Esophagus squamous epithelium (tissue), 5 donors: ENCODE data around the gene OR52B6. TPM values are rescaled to one million over a fixed set of nuclear protein-coding genes. Genes with fewer than 3 reads are reported as not detected.

Experiments
- DNase-seq: peaks from one replicate; lab custom pipeline; 2025; lab: John Stamatoyannopoulos, UW
- H3K27ac ChIP-seq, 4 donors: fragments of 200-600 bp; sonication (generic); one replicate each; pipeline ENCODE4 v1.5.1; 2016 to 2019; ENCODE audit warnings: mild to moderate bottlenecking in 1 of 4
- H3K27me3 ChIP-seq, 4 donors: fragments of 200-600 bp; sonication (generic); 1 replicate in 3 of 4; 2 replicates in 1 of 4; pipeline versions ENCODE4 v1.5.1 to v1.6.0; 2017 to 2021; ENCODE audit warnings: antibody characterized with exemption in 1 of 4
- H3K36me3 ChIP-seq, 3 donors: fragments of 200-600 bp; sonication (generic); one replicate each; pipeline ENCODE4 v1.5.1; 2016 to 2019
- H3K4me1 ChIP-seq, 3 donors: fragments of 200-600 bp; sonication (generic); one replicate each; pipeline ENCODE4 v1.5.1; 2017 to 2019
- H3K4me3 ChIP-seq, 4 donors: fragments of 200-600 bp; sonication (generic); 1 replicate in 3 of 4; 2 replicates in 1 of 4; pipeline ENCODE4 v1.5.1; 2016 to 2019; ENCODE audit warnings: mild to moderate bottlenecking in 2 of 4, moderate library complexity in 1 of 4
- H3K9me3 ChIP-seq, 3 donors: fragments of 200-600 bp; sonication (generic); one replicate each; pipeline ENCODE4 v1.5.1; 2016 to 2019
- POLR2A ChIP-seq, 4 donors: fragments of 450-650 bp; IDR thresholded peaks; one replicate each; pipeline ENCODE4 v1.6.1; 2017; ENCODE audit warnings: antibody characterized with exemption in 4 of 4, mild to moderate bottlenecking in 4 of 4, moderate library complexity in 3 of 4
- WGBS, 2 donors: methylation state at CpG; one replicate each; pipeline ENCODE4 v1.1.5; 2018; 5-methylcytosine and 5-hydroxymethylcytosine counted together
- intact Hi-C: fragments of 100-400 bp; cut with DNase I; formaldehyde crosslinking; loops from one replicate; pipeline ENCODE4 v1.15.0; 2022
- total RNA-seq, 4 donors: library from RNA; depleted of rRNA; stranded (reverse); fragments of >200 nt; gene quantifications; one replicate each; pipeline ENCODE4 v1.1.0, GENCODE V29; 2016
- TF ChIP-seq, protein P1 (sequence below), 6 experiments: fragments of 450-650 bp in 4 of 6; fragments of 200-600 bp in 2 of 6; sonication (generic) in 2 of 6; IDR thresholded peaks; one replicate each; pipeline ENCODE4 v1.5.1; 2016 to 2019; ENCODE audit warnings: antibody characterized with exemption in 6 of 6, mild to moderate bottlenecking in 4 of 6, moderate library complexity in 4 of 6
- donor health status: DM: yes; HTN: yes; CAD: no.

Gene OR52B6
- total RNA-seq, 4 donors from 2014 or later: not detected

DNA sequence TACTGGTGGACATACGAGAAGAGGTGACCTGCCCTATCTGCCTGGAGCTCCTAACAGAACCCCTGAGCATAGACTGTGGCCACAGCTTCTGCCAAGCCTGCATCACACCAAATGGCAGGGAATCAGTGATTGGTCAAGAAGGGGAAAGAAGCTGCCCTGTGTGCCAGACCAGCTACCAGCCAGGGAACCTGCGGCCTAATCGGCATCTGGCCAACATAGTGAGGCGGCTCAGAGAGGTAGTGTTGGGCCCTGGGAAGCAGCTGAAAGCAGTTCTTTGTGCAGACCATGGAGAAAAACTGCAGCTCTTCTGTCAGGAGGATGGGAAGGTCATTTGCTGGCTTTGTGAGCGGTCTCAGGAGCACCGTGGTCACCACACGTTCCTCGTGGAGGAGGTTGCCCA is 22.6 kb downstream of the OR52B6 start:
- TF ChIP-seq, protein P1, sequence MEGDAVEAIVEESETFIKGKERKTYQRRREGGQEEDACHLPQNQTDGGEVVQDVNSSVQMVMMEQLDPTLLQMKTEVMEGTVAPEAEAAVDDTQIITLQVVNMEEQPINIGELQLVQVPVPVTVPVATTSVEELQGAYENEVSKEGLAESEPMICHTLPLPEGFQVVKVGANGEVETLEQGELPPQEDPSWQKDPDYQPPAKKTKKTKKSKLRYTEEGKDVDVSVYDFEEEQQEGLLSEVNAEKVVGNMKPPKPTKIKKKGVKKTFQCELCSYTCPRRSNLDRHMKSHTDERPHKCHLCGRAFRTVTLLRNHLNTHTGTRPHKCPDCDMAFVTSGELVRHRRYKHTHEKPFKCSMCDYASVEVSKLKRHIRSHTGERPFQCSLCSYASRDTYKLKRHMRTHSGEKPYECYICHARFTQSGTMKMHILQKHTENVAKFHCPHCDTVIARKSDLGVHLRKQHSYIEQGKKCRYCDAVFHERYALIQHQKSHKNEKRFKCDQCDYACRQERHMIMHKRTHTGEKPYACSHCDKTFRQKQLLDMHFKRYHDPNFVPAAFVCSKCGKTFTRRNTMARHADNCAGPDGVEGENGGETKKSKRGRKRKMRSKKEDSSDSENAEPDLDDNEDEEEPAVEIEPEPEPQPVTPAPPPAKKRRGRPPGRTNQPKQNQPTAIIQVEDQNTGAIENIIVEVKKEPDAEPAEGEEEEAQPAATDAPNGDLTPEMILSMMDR (IDR thresholded peaks at IDR 0.05): no peak
- no peak for TF ChIP-seq POLR2A (IDR thresholded peaks at IDR 0.05)
- WGBS, 2 donors: 92% methylated on average over 8 of the region's 8 CpGs
- Histone ChIP-seq H3K9me3 (no peaks in the 10 kb centered on the region), H3K4me3 (no peak overlapping the region), H3K4me1 (peaks cover 4 to 25% (median 13%) of the 10 kb centered on the region in 3 donors), H3K27ac (no peak overlapping the region), H3K36me3 (peaks cover 0 to 9% (median 0%) of the 10 kb centered on the region in 3 donors), H3K27me3 (no peaks in the 10 kb centered on the region)
- no peak for DNase-seq
- intact Hi-C loops: loop anchor here (5.0 kb wide), 1 partner anchor 79 kb away; no protein-coding TSS in a partner anchor

DNA sequence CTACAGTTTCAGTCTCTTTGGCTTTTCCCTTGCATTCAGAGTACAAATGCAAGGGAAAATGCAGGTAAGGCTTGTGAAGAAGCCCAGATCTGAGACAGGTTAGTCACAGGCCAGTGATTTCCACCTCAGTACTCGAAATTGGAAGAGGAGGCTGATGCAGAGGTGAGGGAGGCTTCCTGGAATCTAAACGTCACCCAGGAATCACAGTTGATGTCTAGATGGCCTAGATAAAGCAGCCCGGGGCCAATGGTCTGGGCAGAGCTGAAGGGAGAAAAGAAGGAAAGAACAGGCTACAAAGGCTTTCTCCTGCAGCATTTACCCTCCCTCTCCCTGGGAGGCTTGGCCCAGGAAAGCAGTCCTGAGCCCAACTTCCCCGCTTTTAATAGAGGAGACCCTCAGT is 24.2 kb downstream of the OR52B6 start:
- peaks cover 0 to 11% (median 0%) of the 10 kb centered on the region in 3 donors for H3K36me3 ChIP-seq
- no peaks in the 10 kb centered on the region for H3K9me3 ChIP-seq
- H3K4me3 ChIP-seq: no peak overlapping the region
- intact Hi-C loops: loop anchor here (5.0 kb wide), 1 partner anchor 77 kb away; no protein-coding TSS in a partner anchor
- DNase-seq: no peak
- TF ChIP-seq POLR2A (IDR thresholded peaks at IDR 0.05): no peak
- TF ChIP-seq, protein P1 (IDR thresholded peaks at IDR 0.05): no peak
- no peak overlapping the region for H3K27ac ChIP-seq
- H3K4me1 ChIP-seq: peaks cover 4 to 17% (median 8%) of the 10 kb centered on the region in 3 donors
- WGBS, 2 donors: 81 to 91% methylated on average over 3 to 4 of the region's 4 CpGs
- no peaks in the 10 kb centered on the region for H3K27me3 ChIP-seq

DNA sequence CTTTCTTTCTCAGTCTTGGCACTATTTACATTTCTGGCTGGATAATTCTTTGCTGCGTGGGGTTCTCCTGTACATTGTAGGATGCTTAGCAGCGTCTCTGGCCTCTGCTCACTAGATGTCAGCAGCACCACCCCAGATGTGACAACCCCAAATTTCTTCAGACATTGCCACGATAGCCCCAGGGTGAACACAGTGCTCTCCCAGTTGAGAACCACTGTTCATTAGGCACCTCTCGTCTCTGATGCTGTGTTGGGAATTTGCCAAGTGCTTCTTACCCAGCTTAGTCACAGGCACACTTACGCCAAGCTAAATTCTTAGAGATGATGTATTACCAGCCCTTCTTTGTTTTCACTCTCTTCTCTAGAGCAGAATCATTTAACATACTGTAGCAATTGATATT is 25.2 kb downstream of the OR52B6 start:
- TF ChIP-seq, protein P1 (IDR thresholded peaks at IDR 0.05): no peak
- TF ChIP-seq POLR2A (IDR thresholded peaks at IDR 0.05): no peak
- DNase-seq: no peak
- intact Hi-C loops: no loop called here

DNA sequence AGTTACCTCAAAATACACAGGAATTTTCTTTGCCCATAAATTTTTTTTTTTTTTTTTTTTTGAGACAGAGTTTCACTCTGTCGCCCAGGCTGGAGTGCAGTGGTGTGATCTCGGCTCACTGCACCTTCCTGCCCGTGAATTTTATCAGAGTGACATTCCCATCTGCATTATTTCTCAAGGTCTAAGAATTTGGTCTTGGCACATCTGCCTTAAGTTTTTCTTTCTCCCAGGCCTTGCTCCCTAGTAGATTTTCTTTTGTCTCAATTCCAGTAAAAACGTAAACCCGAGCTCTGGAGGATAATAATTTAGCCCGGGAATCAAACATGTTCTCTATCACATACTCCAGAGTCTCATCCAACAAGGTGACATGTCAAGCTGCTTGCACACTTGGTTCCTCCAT is 28.1 kb downstream of the OR52B6 start:
- TF ChIP-seq, protein P1 (IDR thresholded peaks at IDR 0.05): no peak
- no peak for TF ChIP-seq POLR2A (IDR thresholded peaks at IDR 0.05)
- intact Hi-C loops: no loop called here
- H3K27ac ChIP-seq: no peak overlapping the region

More for the DNA sequence above, 25.2 kb downstream of the OR52B6 start:
- peak overlapping the region in 1 of 4 donors; percentile 9 for H3K27ac ChIP-seq
- H3K9me3 ChIP-seq: no peaks in the 10 kb centered on the region
- H3K36me3 ChIP-seq: peaks cover 0 to 20% (median 0%) of the 10 kb centered on the region in 3 donors
- 46 to 58% methylated on average over 5 of the region's 5 CpGs for WGBS, 2 donors
- H3K27me3 ChIP-seq: no peaks in the 10 kb centered on the region
- peaks cover 0 to 8% (median 0%) of the 10 kb centered on the region in 3 donors for H3K4me1 ChIP-seq
- H3K4me3 ChIP-seq: no peak overlapping the region

DNA sequence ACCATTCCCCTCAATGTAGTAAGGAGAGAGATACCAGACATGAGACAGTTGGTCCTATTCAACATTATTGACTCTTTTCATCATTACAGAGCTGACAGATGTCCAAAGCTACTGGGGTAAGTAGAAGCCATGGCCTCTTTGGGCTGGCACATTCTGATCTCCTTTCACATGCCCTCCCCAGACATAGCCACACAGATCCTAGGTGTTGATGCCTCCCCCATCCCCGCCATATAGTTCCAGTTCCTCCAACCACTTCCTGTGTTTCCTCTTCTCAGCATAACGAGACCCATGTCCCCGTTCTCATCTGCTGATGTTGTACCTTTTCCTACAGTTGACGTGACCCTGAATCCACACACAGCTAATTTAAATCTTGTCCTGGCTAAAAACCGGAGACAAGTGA is 29.8 kb downstream of the OR52B6 start:
- TF ChIP-seq POLR2A (IDR thresholded peaks at IDR 0.05): no peak
- TF ChIP-seq, protein P1 (IDR thresholded peaks at IDR 0.05): no peak
- Histone ChIP-seq H3K9me3 (no peaks in the 10 kb centered on the region), H3K36me3 (peaks cover 0 to 15% (median 0%) of the 10 kb centered on the region in 3 donors), H3K27ac (no peak overlapping the region), H3K4me1 (peaks cover 0 to 8% (median 0%) of the 10 kb centered on the region in 3 donors), H3K27me3 (no peaks in the 10 kb centered on the region), H3K4me3 (no peak overlapping the region)
- 76 to 87% methylated on average over 5 of the region's 5 CpGs for WGBS, 2 donors
- no peak for DNase-seq
- intact Hi-C loops: no loop called here

More for the DNA sequence above, 28.1 kb downstream of the OR52B6 start:
- Histone ChIP-seq H3K4me3 (no peak overlapping the region), H3K36me3 (peaks cover 0 to 23% (median 0%) of the 10 kb centered on the region in 3 donors), H3K4me1 (peaks cover 0 to 8% (median 0%) of the 10 kb centered on the region in 3 donors), H3K27me3 (no peaks in the 10 kb centered on the region), H3K9me3 (no peaks in the 10 kb centered on the region)
- DNase-seq: no peak
- 80 to 81% methylated on average over 4 to 5 of the region's 6 CpGs for WGBS, 2 donors
